G401 (cell line): ENCODE results near the gene FOXN3. TPM values are rescaled to one million over a fixed set of nuclear protein-coding genes. Genes with fewer than 3 reads are reported as not detected.
A peak's percentile ranks its signal among the peaks of the same experiment; 100 is the strongest.
"Not testable (repeated sequence)": the region's sequence is repeated elsewhere in the genome, so short reads cannot be mapped to it uniquely, and the experiment has no call there.

Experiments
- DNase-seq: peaks from one replicate; pipeline ENCODE4 v3.0.0-alpha.2; 2015; ENCODE audit warnings: low spot score
- in situ Hi-C: cut with HindIII; loops from 2 replicates; pipeline ENCODE4 v1.10.0; 2016; ENCODE audit warnings: low sequenced_read_pairs, mixed read lengths
- total RNA-seq: library from RNA; depleted of rRNA; stranded (reverse); fragments of >200 nt; shearing (Covaris generic); gene quantifications from 2 replicates; pipeline ENCODE4 v1.2.3, GENCODE V29; 2014

FOXN3 gene
- total RNA-seq, 1 experiment from 2014 or later, result 7.6 TPM

GRCh38 chr14:89227496-89227836 is 189.6 kb downstream of the FOXN3 start:
- in situ Hi-C loops, result no loop called here

GRCh38 chr14:89226801-89227495 is 190.1 kb downstream of the FOXN3 start:
- peak; percentile 71 for DNase-seq
- in situ Hi-C loops, result no loop called here

More at GRCh38 chr14:89227496-89227836, 189.6 kb downstream of the FOXN3 start:
- DNase-seq, result no peak

GRCh38 chr14:89225607-89226006 is 191.4 kb downstream of the FOXN3 start:
- in situ Hi-C loops, result no loop called here
- no peak for DNase-seq

DNA sequence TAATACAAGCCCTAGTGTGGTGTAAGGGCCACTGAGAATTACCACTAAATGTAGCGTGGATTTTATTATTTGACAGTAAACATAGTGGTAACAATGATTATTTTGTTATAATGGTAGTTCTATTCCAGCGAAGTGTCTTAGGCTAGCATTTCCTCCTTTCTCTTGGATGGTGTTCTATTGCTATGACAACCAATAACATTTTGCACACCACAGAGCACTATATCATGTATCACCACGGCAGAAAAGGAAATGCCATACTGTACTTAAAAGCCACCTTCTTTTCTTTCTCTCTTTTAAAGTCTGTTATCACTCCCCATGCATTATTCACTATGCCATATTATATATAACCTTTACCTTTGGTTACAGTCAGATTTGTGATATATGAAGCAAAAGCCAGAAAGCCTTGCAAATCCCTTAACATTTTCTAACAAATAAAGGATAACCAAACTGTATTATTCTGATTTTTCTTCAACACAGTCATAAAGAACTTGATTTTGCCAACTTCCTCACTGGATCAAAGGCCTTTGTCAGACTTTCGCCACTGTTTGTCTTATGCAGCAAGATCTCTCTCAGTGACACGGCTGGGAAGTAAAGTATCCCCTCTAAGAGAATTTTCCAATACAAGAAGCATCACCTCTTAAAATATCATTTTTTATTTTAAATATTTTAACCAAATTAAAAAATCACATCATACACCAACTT is 195.8 kb downstream of the FOXN3 start:
- peak; percentile 67 for DNase-seq
- in situ Hi-C loops, result no loop called here

DNA sequence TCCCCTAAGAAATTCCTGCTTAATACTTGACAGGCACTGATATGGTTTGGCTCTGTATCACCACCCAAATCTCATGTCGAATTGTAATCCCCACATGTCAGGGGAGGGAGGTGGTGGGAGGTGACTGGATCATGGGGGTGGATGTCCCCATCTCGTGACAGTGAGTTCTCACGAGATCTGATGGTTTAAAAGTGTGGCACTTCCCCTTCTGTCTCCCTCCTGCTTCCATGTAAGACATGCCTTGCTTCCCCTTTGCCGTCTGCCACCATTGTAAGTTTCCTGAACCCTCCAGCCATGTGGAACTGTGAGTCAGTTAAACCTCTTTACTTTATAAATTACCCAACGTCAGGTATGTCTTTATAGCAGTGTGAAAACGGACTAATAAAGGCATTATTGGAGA is 198.0 kb downstream of the FOXN3 start:
- DNase-seq, result no peak
- in situ Hi-C loops, result no loop called here

- in situ Hi-C loops, result no loop called here
- no peak for DNase-seq
Measured at GRCh38 chr14:89217891-89218290, 199.1 kb downstream of the FOXN3 start.

DNA sequence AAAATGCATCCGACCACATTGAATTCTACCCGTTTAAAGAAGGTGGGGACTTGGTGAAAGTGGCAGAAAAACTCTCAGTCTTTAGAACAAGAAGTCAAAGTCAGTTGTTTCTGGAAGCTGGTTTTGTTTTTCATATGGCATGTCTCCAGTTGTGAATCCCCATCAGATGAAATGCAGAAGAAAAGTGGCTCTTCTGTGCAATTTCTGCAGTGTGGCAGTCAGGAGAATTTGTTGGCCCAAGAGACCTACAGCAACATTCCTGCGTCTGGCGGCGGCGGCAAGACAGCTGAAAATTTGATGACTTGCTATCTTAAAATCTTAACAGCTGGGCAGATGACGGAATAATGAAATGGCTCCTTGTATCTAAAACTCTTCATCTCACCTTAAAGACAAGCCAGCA is 201.5 kb downstream of the FOXN3 start:
- DNase-seq, result no peak
- in situ Hi-C loops, result no loop called here

DNA sequence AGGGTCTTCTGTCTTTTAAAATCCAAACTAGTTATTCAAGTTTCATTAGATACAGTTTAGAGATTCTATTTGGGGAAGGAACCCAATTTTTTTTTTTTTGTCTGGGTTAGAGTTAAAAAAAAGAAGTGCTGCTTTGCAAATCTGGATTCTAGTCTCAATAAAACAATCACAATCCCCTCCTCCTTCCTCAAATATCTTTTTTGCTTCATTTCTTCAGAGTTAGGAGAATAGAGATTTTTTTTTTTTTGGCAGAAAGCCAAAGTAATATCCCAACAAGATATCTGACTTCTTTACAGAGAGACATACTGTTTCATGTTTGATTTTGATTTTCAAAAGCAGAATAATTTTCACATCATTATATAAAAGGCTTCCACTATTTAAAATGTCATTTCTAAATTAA is 201.9 kb downstream of the FOXN3 start:
- in situ Hi-C loops, result no loop called here
- no peak for DNase-seq

GRCh38 chr14:89214221-89214965 is 202.6 kb downstream of the FOXN3 start:
- DNase-seq, result peak; percentile 88
- in situ Hi-C loops, result no loop called here

DNA sequence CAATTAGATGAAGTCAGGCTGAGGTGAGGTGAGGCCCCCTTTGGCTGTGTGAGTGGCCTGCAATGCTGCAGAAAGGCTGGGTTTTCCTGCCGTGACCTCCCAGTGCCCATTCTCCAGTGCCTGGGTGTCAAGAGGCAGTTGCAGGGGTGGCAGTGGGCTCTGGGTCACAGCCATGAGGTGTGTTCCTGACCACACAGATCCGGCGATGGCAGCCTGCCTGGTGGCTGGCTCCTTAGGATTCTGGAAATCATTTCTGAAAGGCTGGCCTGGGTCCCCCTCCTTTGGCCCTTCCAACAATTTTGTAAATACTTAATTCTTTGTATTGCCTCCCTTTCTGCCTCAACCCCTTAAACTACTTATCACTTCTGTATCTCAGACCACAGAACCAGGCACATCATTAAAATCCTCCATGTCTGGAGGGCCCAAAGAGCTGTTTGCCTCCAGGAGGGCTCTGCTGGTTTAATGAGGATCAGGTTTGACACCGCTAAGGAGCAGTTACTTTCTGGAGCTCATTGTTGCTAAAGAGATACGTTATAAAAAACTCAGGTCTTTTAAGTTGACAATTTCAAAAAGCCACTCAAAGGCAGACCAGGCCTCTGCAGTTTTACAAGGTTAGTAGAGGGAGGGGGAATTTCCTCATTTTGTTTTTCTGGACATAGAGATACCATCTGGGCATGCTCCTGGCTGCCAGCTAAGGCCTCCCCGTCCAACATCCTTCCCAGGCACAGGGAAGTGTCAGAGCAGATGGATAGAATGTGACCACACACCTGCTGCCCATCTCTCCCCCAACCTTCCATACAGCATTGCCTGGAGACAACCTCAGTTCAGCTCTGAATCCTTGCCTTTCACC is 204.4 kb downstream of the FOXN3 start:
- peak; percentile 97 for DNase-seq
- in situ Hi-C loops, result no loop called here

DNA sequence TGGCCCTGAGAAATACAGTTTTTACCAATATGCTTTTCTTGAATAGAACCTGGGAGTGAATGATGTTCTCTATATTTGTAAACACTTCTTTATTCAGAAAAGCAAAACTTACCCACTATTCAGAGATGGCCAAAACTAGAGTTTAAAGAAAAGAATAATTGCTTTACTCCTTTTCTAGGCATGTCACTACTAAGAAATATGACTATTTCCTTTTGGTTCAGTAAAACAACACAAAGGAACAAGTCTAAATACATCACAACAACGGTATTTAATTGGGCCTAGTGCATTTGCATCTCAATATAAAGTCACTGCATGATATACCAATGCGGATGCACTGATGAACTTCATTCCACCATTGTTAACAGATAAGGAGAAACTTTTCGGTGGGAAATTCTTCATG is 207.5 kb downstream of the FOXN3 start:
- no peak for DNase-seq
- in situ Hi-C loops, result no loop called here

DNA sequence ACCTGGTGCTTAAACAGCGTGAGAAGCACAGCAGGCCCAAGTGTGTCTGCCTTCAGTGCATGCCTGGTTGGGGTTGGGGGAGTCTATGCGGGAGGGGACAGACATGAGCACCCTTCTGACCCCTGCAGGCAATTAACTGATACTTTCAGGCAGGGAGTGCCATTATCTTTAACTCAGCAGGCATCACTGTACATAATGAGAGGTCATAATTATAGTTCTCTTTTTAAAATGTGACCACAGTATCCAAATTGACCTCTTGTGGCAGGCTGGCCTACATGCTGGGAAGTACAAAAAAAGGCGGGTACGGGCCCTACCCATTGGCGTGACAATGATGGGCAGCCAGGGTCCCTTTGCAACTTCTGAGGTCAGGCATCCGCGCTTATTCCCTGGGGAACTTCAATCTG is 209.1 kb downstream of the FOXN3 start:
- DNase-seq, result no peak
- in situ Hi-C loops, result no loop called here

GRCh38 chr14:89206389-89207031 is 210.5 kb downstream of the FOXN3 start:
- no peak for DNase-seq
- in situ Hi-C loops, result no loop called here

DNA sequence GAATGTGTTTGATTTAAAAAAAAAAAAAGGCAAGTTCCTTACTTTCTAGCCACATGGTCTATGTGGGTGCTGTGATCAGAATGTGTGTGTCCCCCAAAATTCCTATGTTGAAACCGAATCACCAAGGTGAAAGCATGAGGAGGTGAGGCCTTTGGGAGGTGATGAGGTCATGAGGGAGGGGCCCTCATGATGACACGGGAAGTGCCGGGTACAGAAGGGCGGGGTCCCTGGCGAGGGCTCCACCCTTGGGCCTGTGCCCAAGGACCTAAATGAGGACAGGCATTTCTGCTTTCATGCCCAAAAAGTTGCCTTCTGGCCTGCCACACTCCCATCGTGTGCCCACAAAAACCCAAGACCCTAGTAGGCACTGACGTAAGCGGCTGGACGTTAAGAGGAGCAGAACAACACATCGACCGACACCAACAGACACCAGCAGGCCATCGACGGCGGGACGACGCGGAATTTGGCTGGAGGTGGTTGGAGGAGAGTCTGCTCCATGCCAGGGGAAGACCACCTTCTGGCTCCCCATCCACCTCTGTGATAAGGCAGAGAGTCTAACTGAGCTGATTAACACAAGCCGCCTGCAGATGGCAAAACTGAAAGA is 211.8 kb downstream of the FOXN3 start:
- DNase-seq, result no peak
- in situ Hi-C loops, result no loop called here

- no peak for DNase-seq
- in situ Hi-C loops, result no loop called here
Measured at GRCh38 chr14:89202413-89203190, 214.4 kb downstream of the FOXN3 start.

DNA sequence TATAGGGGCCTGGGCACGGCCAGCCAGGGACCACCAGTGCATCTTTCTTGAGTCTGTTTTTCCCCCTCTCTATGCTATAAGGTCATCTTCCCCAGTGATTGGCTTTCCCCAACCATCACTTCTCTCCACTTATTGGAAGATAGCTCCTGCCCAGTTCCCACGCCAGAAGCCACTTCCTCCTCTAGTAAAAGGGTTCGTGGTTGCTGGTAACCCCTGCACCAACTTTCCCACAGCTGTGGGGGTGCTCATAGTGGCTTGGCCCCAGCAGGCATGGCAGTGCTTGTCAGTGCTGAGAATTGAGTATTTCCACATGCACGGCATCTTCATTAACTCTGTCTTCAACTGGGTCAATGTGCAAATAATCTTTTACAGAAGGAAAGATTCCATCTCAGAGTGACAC is 215.4 kb downstream of the FOXN3 start:
- in situ Hi-C loops, result no loop called here
- DNase-seq, result no peak

DNA sequence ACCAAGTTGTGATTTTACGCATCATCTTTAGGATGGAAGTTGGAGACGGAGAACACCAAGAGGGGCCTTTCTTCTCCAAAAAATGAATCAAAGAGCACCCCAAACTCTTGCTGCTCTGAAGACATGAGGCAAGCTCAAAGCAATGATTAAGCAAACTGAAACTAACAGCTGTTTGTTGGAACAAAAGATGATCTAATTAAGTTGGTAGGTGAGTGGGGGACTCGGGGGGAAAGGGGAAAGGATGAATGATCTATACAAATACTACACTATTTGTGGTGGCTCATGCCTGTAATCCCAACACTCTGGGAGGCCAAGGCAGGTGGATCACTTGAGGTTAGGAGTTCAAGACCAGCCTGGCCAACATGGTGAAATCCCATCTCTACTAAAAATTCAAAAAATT is 217.7 kb downstream of the FOXN3 start:
- in situ Hi-C loops, DNase-seq: not testable (repeated sequence)
